PFSK-1 (cell line): ENCODE measurements around the gene IQSEC3.

ENCODE experiments used
- FOXP2 ChIP-seq: optimal IDR thresholded peaks from 2 replicates; pipeline ENCODE3; 2011; ENCODE audit warnings: borderline replicate concordance, control low read depth, inconsistent platforms; ENCODE audit not compliant: insufficient read depth; ENCODE audit errors: extremely low read length, extremely low read depth
- POLR2AphosphoS5 ChIP-seq: IDR thresholded peaks from 2 replicates; pipeline ENCODE4 v1.6.1; 2012; ENCODE audit warnings: low read depth, mild to moderate bottlenecking, control low read depth, low read length, moderate library complexity
- REST ChIP-seq, 2 experiments: IDR thresholded peaks; 2 replicates each; pipeline versions ENCODE4 v1.6.1 to v1.8.0; 2011 to 2012; ENCODE audit warnings: low read depth in 2 of 2, low read length in 2 of 2, control low read depth in 1 of 2, inconsistent platforms in 1 of 2, mild to moderate bottlenecking in 1 of 2, moderate library complexity in 1 of 2; ENCODE audit not compliant: insufficient read depth in 1 of 2
- SIN3A ChIP-seq: IDR thresholded peaks from 2 replicates; pipeline ENCODE4 v1.6.1; 2012; ENCODE audit warnings: mild to moderate bottlenecking, low read length, moderate library complexity, borderline replicate concordance; ENCODE audit not compliant: insufficient read depth
- TAF1 ChIP-seq: IDR thresholded peaks from 2 replicates; pipeline ENCODE4 v1.6.1; 2012; ENCODE audit warnings: low read length, control low read depth, borderline replicate concordance; ENCODE audit not compliant: insufficient read depth

Gene IQSEC3

DNA sequence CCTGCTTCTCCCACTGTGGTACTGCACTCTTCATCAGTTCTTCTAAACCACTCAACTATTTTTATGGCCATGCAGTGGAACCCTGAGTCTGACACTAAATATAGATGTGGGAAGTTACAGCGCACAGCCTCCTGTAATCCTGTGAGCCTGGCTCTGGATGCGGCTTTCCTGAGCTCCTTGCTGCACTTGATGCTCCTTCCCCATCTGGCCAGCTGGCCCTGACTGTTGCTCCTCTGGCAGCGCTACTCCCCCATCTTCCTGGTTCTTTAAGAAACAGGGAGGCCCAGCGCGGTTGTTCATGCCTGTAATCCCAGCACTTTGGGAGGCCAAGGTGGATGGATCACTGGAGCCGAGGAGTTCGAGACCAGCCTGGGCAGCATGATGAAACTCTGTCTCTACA is 24.6 kb downstream of the IQSEC3 start:
- no peak for TF ChIP-seq FOXP2
- no peak for TF ChIP-seq REST (IDR thresholded peaks at IDR 0.05; ENCODE audit: insufficient read depth in 1 of 2, low read depth in 2 of 2, low read length in 2 of 2)
- no peak for TF ChIP-seq POLR2AphosphoS5
- TF ChIP-seq SIN3A: no peak
- TF ChIP-seq TAF1: no peak

GRCh38 chr12:93266-94005 is 26.9 kb downstream of the IQSEC3 start:
- TF ChIP-seq TAF1 (no peak), SIN3A (no peak), REST (IDR thresholded peaks at IDR 0.05; ENCODE audit: insufficient read depth in 1 of 2, low read depth in 2 of 2, low read length in 2 of 2) (no peak), FOXP2 (no peak), POLR2AphosphoS5 (no peak)

GRCh38 chr12:96543-96942 is 30.0 kb downstream of the IQSEC3 start:
- TF ChIP-seq POLR2AphosphoS5 (no peak), SIN3A (no peak), TAF1 (no peak), FOXP2 (no peak), REST (IDR thresholded peaks at IDR 0.05; ENCODE audit: insufficient read depth in 1 of 2, low read depth in 2 of 2, low read length in 2 of 2) (no peak)

- no peak for TF ChIP-seq SIN3A
- no peak for TF ChIP-seq FOXP2
Measured at GRCh38 chr12:98924-99352, 32.4 kb downstream of the IQSEC3 start.

DNA sequence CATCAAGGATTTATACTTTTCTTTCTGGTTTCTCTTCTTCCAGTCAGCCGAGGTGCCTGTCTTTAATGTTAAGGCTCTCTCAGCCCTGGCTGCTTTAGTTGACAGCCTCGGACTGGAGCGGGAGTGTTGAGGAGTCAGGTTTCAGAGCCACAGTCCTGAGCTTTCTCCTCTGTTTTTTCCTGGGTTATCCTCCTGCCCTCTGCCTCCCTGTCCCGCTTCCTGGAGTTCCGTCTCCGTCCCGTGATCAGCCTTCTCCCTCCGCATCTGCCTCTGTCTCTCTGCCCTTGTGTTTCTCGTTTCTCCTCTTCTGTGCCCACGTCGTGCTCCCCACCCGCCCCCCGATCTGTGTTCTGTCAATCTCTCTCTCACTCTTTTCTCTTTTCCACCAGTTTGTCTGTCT is 33.0 kb downstream of the IQSEC3 start:
- TF ChIP-seq TAF1: no peak
- TF ChIP-seq SIN3A: no peak
- TF ChIP-seq REST (IDR thresholded peaks at IDR 0.05; ENCODE audit: insufficient read depth in 1 of 2, low read depth in 2 of 2, low read length in 2 of 2): no peak
- no peak for TF ChIP-seq POLR2AphosphoS5
- TF ChIP-seq FOXP2: no peak
